IMR-90 (cell line): Measurements from ENCODE around the gene TAC4. TPM values are rescaled to one million over a fixed set of nuclear protein-coding genes. Genes with fewer than 3 reads are reported as not detected.
A peak's percentile ranks its signal among the peaks of the same experiment; 100 is the strongest.

Experiments
- ATAC-seq: fragments of 200-7000 bp; cut with Tn5 transposase; 2 replicates; pipeline ENCODE4 v1.9.1; 2020; ENCODE audit warnings: low read depth, mild to moderate bottlenecking, moderate library complexity
- BruUV-seq: library from RNA; stranded (reverse); fragments of 400-500 nt; replicated peaks from 2 replicates; lab custom pipeline; 2021; lab: Mats Ljungman, UMichigan
- CTCF ChIA-PET: fragments of 300-600 bp; formaldehyde crosslinking; extraction: SDS; loops from one replicate; lab custom pipeline; 2021; ENCODE audit warnings: antibody characterized with exemption; lab: Yijun Ruan, JAX
- POLR2A ChIA-PET: fragments of 300-600 bp; sonication (Branson Sonifier 250); formaldehyde crosslinking; loops from one replicate; lab custom pipeline; 2022; ENCODE audit warnings: antibody characterized with exemption; ENCODE audit not compliant: unreplicated experiment; lab: Charles Lee
- DNase-seq: peaks from one replicate; pipeline ENCODE4 v3.0.0; 2013
- H2AFZ ChIP-seq: replicated peaks from 2 replicates; pipeline ENCODE3; 2013; ENCODE audit warnings: low read length, mild to moderate bottlenecking; ENCODE audit not compliant: poor library complexity
- H2AK5ac ChIP-seq: 2 replicates; pipeline ENCODE4 v1.6.1; 2013; ENCODE audit warnings: low read depth, low read length, inconsistent platforms
- H2AK9ac ChIP-seq: replicated peaks from 2 replicates; pipeline ENCODE3; 2013; ENCODE audit warnings: mild to moderate bottlenecking, low read depth, low read length, moderate library complexity; ENCODE audit not compliant: poor library complexity
- H2BK120ac ChIP-seq: 2 replicates; pipeline ENCODE4 v1.6.1; 2013; ENCODE audit warnings: low read depth, low read length, inconsistent platforms
- H2BK15ac ChIP-seq: 3 replicates; pipeline ENCODE4 v1.6.1; 2013; ENCODE audit warnings: low read depth, low read length, inconsistent platforms
- H2BK20ac ChIP-seq: 2 replicates; pipeline ENCODE4 v1.6.1; 2013; ENCODE audit warnings: low read depth, mild to moderate bottlenecking, inconsistent platforms, low read length, moderate library complexity
- H2BK5ac ChIP-seq: 2 replicates; pipeline ENCODE4 v1.6.1; 2013; ENCODE audit warnings: mild to moderate bottlenecking, low read depth, low read length, inconsistent platforms; ENCODE audit not compliant: poor library complexity, severe bottlenecking
- H3K14ac ChIP-seq: replicated peaks from 2 replicates; pipeline ENCODE4 v1.6.1; 2013; ENCODE audit warnings: low read depth, low read length, inconsistent platforms
- H3K18ac ChIP-seq: 2 replicates; pipeline ENCODE4 v1.6.1; 2013; ENCODE audit warnings: low read depth, low read length, control low read depth
- H3K23ac ChIP-seq: 2 replicates; pipeline ENCODE4 v1.6.1; 2013; ENCODE audit warnings: low read depth, low read length, inconsistent platforms
- H3K27ac ChIP-seq: 2 replicates; pipeline ENCODE4 v1.5.1; 2013; ENCODE audit warnings: mild to moderate bottlenecking, control low read depth, low read length; ENCODE audit not compliant: insufficient read depth
- H3K27me3 ChIP-seq: 2 replicates; pipeline ENCODE4 v1.6.1; 2013; ENCODE audit warnings: low read length; ENCODE audit not compliant: control insufficient read depth, insufficient read depth
- H3K36me3 ChIP-seq: 2 replicates; pipeline ENCODE4 v1.6.1; 2013; ENCODE audit warnings: low read length, mixed read lengths; ENCODE audit not compliant: control insufficient read depth, insufficient read depth
- H3K4ac ChIP-seq: 2 replicates; pipeline ENCODE4 v1.6.1; 2013; ENCODE audit warnings: low read depth, low read length, inconsistent platforms
- H3K4me1 ChIP-seq: 2 replicates; pipeline ENCODE4 v1.6.1; 2013; ENCODE audit warnings: low read length, mixed read lengths; ENCODE audit not compliant: control insufficient read depth, insufficient read depth
- H3K4me2 ChIP-seq: 2 replicates; pipeline ENCODE4 v1.6.1; 2013; ENCODE audit warnings: low read depth, mild to moderate bottlenecking, control low read depth, low read length, moderate library complexity
- H3K4me3 ChIP-seq: 2 replicates; pipeline ENCODE4 v1.5.1; 2013; ENCODE audit warnings: low read depth, mild to moderate bottlenecking, control low read depth, low read length, moderate library complexity; ENCODE audit not compliant: insufficient read depth
- H3K56ac ChIP-seq: 2 replicates; pipeline ENCODE4 v1.6.1; 2013; ENCODE audit warnings: low read length, inconsistent platforms; ENCODE audit not compliant: insufficient read depth; ENCODE audit errors: extremely low read depth
- H3K79me1 ChIP-seq, 2 experiments: 2 replicates each; pipeline ENCODE4 v1.6.1; 2013; ENCODE audit warnings: low read length in 2 of 2, inconsistent platforms in 1 of 2, low read depth in 1 of 2
- H3K9ac ChIP-seq: 2 replicates; pipeline ENCODE4 v1.6.1; 2013; ENCODE audit warnings: low read depth, low read length, control low read depth
- H3K9me1 ChIP-seq: 2 replicates; pipeline ENCODE4 v1.6.1; 2013; ENCODE audit warnings: low read length, inconsistent platforms; ENCODE audit not compliant: insufficient read depth
- H3K9me3 ChIP-seq: 2 replicates; pipeline ENCODE4 v1.6.1; 2013; ENCODE audit warnings: low read length; ENCODE audit not compliant: control insufficient read depth, insufficient read depth
- H4K20me1 ChIP-seq: 2 replicates; pipeline ENCODE4 v1.6.1; 2013; ENCODE audit warnings: low read length, inconsistent platforms; ENCODE audit not compliant: insufficient read depth
- H4K5ac ChIP-seq: 2 replicates; pipeline ENCODE4 v1.6.1; 2013; ENCODE audit warnings: mild to moderate bottlenecking, low read depth, low read length, control low read depth
- H4K8ac ChIP-seq, 2 experiments: 2 replicates each; pipeline ENCODE4 v1.6.1; 2013; ENCODE audit warnings: low read depth in 2 of 2, low read length in 2 of 2, control low read depth in 1 of 2, inconsistent platforms in 1 of 2
- H4K91ac ChIP-seq: 2 replicates; pipeline ENCODE4 v1.6.1; 2013; ENCODE audit warnings: low read depth, low read length, inconsistent platforms; ENCODE audit not compliant: insufficient read depth
- MXI1 ChIP-seq: IDR thresholded peaks from 2 replicates; pipeline ENCODE4 v1.6.1; 2012; ENCODE audit warnings: low read depth, mild to moderate bottlenecking, low read length, moderate library complexity, borderline replicate concordance
- RFX5 ChIP-seq: IDR thresholded peaks from 2 replicates; pipeline ENCODE4 v1.8.0; 2012; ENCODE audit warnings: low read depth, mild to moderate bottlenecking, low read length, moderate library complexity
- WGBS, 2 experiments: methylation state at CpG; one replicate each; pipeline versions ENCODE4 v1.1.5 to v1.1.7; 2013; ENCODE audit warnings: missing lambda C conversion rate in 2 of 2; ENCODE audit not compliant: insufficient read length in 1 of 2; ENCODE audit errors: extremely low coverage in 2 of 2; 5-methylcytosine and 5-hydroxymethylcytosine counted together
- dilution Hi-C: fragments of 300-500 bp; cut with HindIII; formaldehyde crosslinking; loops from one replicate; pipeline ENCODE4 v1.14.3; 2018; ENCODE audit warnings: low sequenced_read_pairs; ENCODE audit not compliant: unreplicated experiment
- in situ Hi-C: fragments of 300-500 bp; cut with MboI; formaldehyde crosslinking; loops from 3 replicates; pipeline ENCODE4 v1.14.3; 2019; ENCODE audit warnings: low sequenced_read_pairs, inconsistent platforms, mixed read lengths
- intact Hi-C: fragments of 100-400 bp; cut with micrococcal nuclease; formaldehyde crosslinking; loops from 2 replicates; pipeline ENCODE4 v1.10.0; 2022
- polyA plus RNA-seq, 3 experiments: library from polyadenylated mRNA; depleted of rRNA; stranded (reverse); fragments of >200 nt; gene quantifications; 2 replicates each; pipeline ENCODE4 v1.2.3, GENCODE V29; 2012; ENCODE audit warnings: low replicate concordance in 1 of 3
- total RNA-seq: library from RNA; depleted of rRNA; stranded (reverse); fragments of >200 nt; gene quantifications from 2 replicates; pipeline ENCODE4 v1.2.3, GENCODE V29; 2012
- TF ChIP-seq, protein P1 (sequence below): fragments of 150-350 bp; IDR thresholded peaks from 2 replicates; pipeline ENCODE4 v1.6.1; 2017; ENCODE audit warnings: mild to moderate bottlenecking, antibody characterized with exemption, low read length, low read depth

Gene TAC4
- total and polyA plus RNA-seq, 2 of the 4 experiments (the other 2 are of a cell fraction): not detected

- ATAC-seq (no peak), DNase-seq (peak; percentile 46)
- Histone ChIP-seq H2BK15ac (no peak overlapping the region), H3K36me3 (peaks cover 12% of the 10 kb centered on the region), H2AFZ (no peak overlapping the region), H3K23ac (no peak overlapping the region), H3K4me3 (no peak overlapping the region), H3K27ac (no peak overlapping the region), H3K4me1 (peaks cover 13% of the 10 kb centered on the region), H3K27me3 (no peaks in the 10 kb centered on the region), H3K9me3 (no peaks in the 10 kb centered on the region), H4K91ac (no peak overlapping the region), H2BK120ac (no peak overlapping the region), H3K9me1 (peaks cover 20% of the 10 kb centered on the region), H2BK5ac (no peak overlapping the region), H3K9ac (no peak overlapping the region), H4K20me1 (no peaks in the 10 kb centered on the region), H2AK5ac (no peak overlapping the region), H2BK20ac (no peak overlapping the region), H3K14ac (no peak overlapping the region), H3K4me2 (no peak overlapping the region), H4K5ac (no peak overlapping the region), H3K56ac (no peak overlapping the region), H3K4ac (no peak overlapping the region), H4K8ac (no peak overlapping the region), H3K79me1 (peaks cover 0 to 29% of the 10 kb centered on the region in 2 experiments; a peak in 1 of 4 replicates), H3K18ac (no peak overlapping the region), H2AK9ac (no peak overlapping the region)
- CTCF ChIA-PET: no interaction called here
- TF ChIP-seq RFX5 (no peak), MXI1 (no peak)
- TF ChIP-seq, protein P1, sequence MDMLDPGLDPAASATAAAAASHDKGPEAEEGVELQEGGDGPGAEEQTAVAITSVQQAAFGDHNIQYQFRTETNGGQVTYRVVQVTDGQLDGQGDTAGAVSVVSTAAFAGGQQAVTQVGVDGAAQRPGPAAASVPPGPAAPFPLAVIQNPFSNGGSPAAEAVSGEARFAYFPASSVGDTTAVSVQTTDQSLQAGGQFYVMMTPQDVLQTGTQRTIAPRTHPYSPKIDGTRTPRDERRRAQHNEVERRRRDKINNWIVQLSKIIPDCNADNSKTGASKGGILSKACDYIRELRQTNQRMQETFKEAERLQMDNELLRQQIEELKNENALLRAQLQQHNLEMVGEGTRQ: no peak
- dilution Hi-C loops (no loop called here), intact Hi-C loops (no loop called here), in situ Hi-C loops (no loop called here)
- POLR2A ChIA-PET: no interaction called here
- 98% methylated on average over 13 of the region's 19 CpGs; no CpG with 5 or more reads in 1 of the 2 experiments for WGBS, 2 experiments
- BruUV-seq: no TSS peak
Observed at GRCh38 chr17:49834118-49834743, 13.6 kb downstream of the TAC4 start.
